Tibial nerve (tissue), 4 donors: ENCODE data around the gene ZFAND3.

Experiments used
- CTCF ChIP-seq, 5 experiments: fragments of 200-600 bp in 3 of 5; fragments of 450-650 bp in 2 of 5; sonication (generic) in 3 of 5; IDR thresholded peaks; one replicate each; pipeline ENCODE4 v1.5.1; 2016 to 2019; ENCODE audit warnings: antibody characterized with exemption in 5 of 5, mild to moderate bottlenecking in 3 of 5, moderate library complexity in 2 of 5
- EP300 ChIP-seq, 2 donors: sonication (generic); formaldehyde crosslinking; IDR thresholded peaks; one replicate each; pipeline ENCODE4 v1.6.1; 2017; ENCODE audit warnings: antibody characterized with exemption in 2 of 2, mild to moderate bottlenecking in 1 of 2

DNA sequence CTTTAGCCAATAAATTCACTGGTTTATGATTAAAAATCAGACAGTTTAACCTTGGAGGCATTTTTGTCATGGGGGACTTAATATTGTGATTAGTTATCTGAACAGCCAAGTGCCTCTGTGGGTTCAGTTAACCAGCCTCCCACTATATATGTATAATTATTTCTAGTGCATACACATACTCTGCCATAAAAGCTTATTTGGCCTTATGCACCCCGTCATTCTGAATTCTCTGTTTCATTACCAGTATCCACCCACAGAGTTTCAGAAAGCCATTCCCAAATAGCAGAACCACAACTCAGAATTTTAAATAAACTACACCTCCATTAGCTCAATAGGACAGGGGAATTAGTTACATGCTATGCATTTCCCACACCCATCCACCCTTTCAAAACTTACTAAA is 279.7 kb downstream of the ZFAND3 start:
- TF ChIP-seq CTCF (IDR thresholded peaks at IDR 0.05) (no peak), EP300 (IDR thresholded peaks at IDR 0.05) (no peak)
